ENCODE measurements around the gene EXOC3L2.

EXOC3L2 gene

GRCh38 chr19:45179892-45180370 lies 65.3 kb downstream of the EXOC3L2 start:
- DNase-seq (ENCODE audit: low read depth) = no peak

GRCh38 chr19:45179072-45179891 lies 65.9 kb downstream of the EXOC3L2 start:
- DNase-seq (ENCODE audit: low read depth) = peak; percentile 30

GRCh38 chr19:45178262-45179071 lies 66.7 kb downstream of the EXOC3L2 start, which contains the start of gene BLOC1S3:
TSS of gene BLOC1S3 (plus strand) at chr19:45178784. CDS start at chr19:45179297, 513 bp downstream.
- peak; percentile 99 for DNase-seq (ENCODE audit: low read depth)

- no peak for DNase-seq (ENCODE audit: low read depth)
Measured at GRCh38 chr19:45177817-45178261, 67.4 kb downstream of the EXOC3L2 start, which contains the start of gene TRAPPC6A. TSS of gene TRAPPC6A (minus strand) at chr19:45178237. CDS start at chr19:45178218, 19 bp downstream.

GRCh38 chr19:45175515-45176345 lies 69.5 kb downstream of the EXOC3L2 start:
- DNase-seq (ENCODE audit: low read depth) = no peak

GRCh38 chr19:45173816-45174215 lies 71.4 kb downstream of the EXOC3L2 start:
- DNase-seq (ENCODE audit: low read depth) = no peak

GRCh38 chr19:45172611-45173208 lies 72.5 kb downstream of the EXOC3L2 start:
- no peak for DNase-seq (ENCODE audit: low read depth)

GRCh38 chr19:45172173-45172572 lies 73.0 kb downstream of the EXOC3L2 start:
- no peak for DNase-seq (ENCODE audit: low read depth)

GRCh38 chr19:45171211-45171623 lies 74.0 kb downstream of the EXOC3L2 start:
- DNase-seq (ENCODE audit: low read depth) = no peak

- DNase-seq (ENCODE audit: low read depth) = no peak
Measured at GRCh38 chr19:45170146-45171106, 74.8 kb downstream of the EXOC3L2 start.

GRCh38 chr19:45169602-45170001 lies 75.6 kb downstream of the EXOC3L2 start:
- DNase-seq (ENCODE audit: low read depth) = no peak

GRCh38 chr19:45168767-45169351 lies 76.3 kb downstream of the EXOC3L2 start:
- DNase-seq (ENCODE audit: low read depth) = no peak

GRCh38 chr19:45166723-45167252 lies 78.4 kb downstream of the EXOC3L2 start:
- no peak for DNase-seq (ENCODE audit: low read depth)

- peak; percentile 16 for DNase-seq (ENCODE audit: low read depth)
Measured at GRCh38 chr19:45164577-45165335, 80.5 kb downstream of the EXOC3L2 start.

GRCh38 chr19:45163751-45164460 lies 81.3 kb downstream of the EXOC3L2 start:
- no peak for DNase-seq (ENCODE audit: low read depth)

- no peak for DNase-seq (ENCODE audit: low read depth)
Measured at GRCh38 chr19:45163156-45163555, 82.1 kb downstream of the EXOC3L2 start.

GRCh38 chr19:45162608-45163143 lies 82.5 kb downstream of the EXOC3L2 start:
- DNase-seq (ENCODE audit: low read depth) = no peak
